ENCODE data around the gene MKRN2OS.

Gene MKRN2OS

GRCh38 chr3:12507591-12508281 lies 37.6 kb downstream of the MKRN2OS start:
- no peak overlapping the region for H3K4me3 ChIP-seq (ENCODE audit: low read depth, low read length)
- DNase-seq (ENCODE audit: low read depth) = no peak
- TF ChIP-seq CTCF (IDR thresholded peaks at IDR 0.05; ENCODE audit: control insufficient read depth, extremely low read depth, insufficient read depth) = no peak

- DNase-seq (ENCODE audit: low read depth) = no peak
- no peak overlapping the region for H3K4me3 ChIP-seq (ENCODE audit: low read depth, low read length)
- TF ChIP-seq CTCF (IDR thresholded peaks at IDR 0.05; ENCODE audit: control insufficient read depth, extremely low read depth, insufficient read depth) = no peak
Observed at GRCh38 chr3:12506201-12506709, 39.0 kb downstream of the MKRN2OS start.

- no peak for DNase-seq (ENCODE audit: low read depth)
- no peak for TF ChIP-seq CTCF (IDR thresholded peaks at IDR 0.05; ENCODE audit: control insufficient read depth, extremely low read depth, insufficient read depth)
- H3K4me3 ChIP-seq (ENCODE audit: low read depth, low read length) = no peak overlapping the region
Observed at GRCh38 chr3:12503126-12503957, 42.0 kb downstream of the MKRN2OS start.

- no peak for DNase-seq (ENCODE audit: low read depth)
- TF ChIP-seq CTCF (IDR thresholded peaks at IDR 0.05; ENCODE audit: control insufficient read depth, extremely low read depth, insufficient read depth) = no peak
- no peak overlapping the region for H3K4me3 ChIP-seq (ENCODE audit: low read depth, low read length)
Observed at GRCh38 chr3:12501360-12502020, 43.8 kb downstream of the MKRN2OS start.

GRCh38 chr3:12499474-12499873 lies 45.8 kb downstream of the MKRN2OS start:
- H3K4me3 ChIP-seq (ENCODE audit: low read depth, low read length) = no peak overlapping the region
- no peak for TF ChIP-seq CTCF (IDR thresholded peaks at IDR 0.05; ENCODE audit: control insufficient read depth, extremely low read depth, insufficient read depth)
- no peak for DNase-seq (ENCODE audit: low read depth)

GRCh38 chr3:12496453-12496761 lies 48.9 kb downstream of the MKRN2OS start:
- no peak for DNase-seq (ENCODE audit: low read depth)
- no peak overlapping the region for H3K4me3 ChIP-seq (ENCODE audit: low read depth, low read length)
- TF ChIP-seq CTCF (IDR thresholded peaks at IDR 0.05; ENCODE audit: control insufficient read depth, extremely low read depth, insufficient read depth) = no peak

Data from LNCaP clone FGC (cell line).